Prostate gland (tissue), 2 donors: ENCODE results near the gene ZNF836. TPM values are rescaled to one million over a fixed set of nuclear protein-coding genes. Genes with fewer than 3 reads are reported as not detected.
A peak's percentile ranks its signal among the peaks of the same experiment; 100 is the strongest.

ENCODE experiments used
- DNase-seq: peaks from one replicate; pipeline ENCODE4 v3.0.0-alpha.2; 2019; ENCODE audit warnings: low spot score
- H3K27ac ChIP-seq, 2 donors: fragments of 200-600 bp; sonication (generic); 2 replicates each; pipeline ENCODE4 v1.5.1; 2017 to 2019
- H3K27me3 ChIP-seq: fragments of 200-600 bp; sonication (generic); replicated peaks from 2 replicates; pipeline ENCODE4 v1.5.1; 2019; ENCODE audit not compliant: insufficient read depth
- H3K36me3 ChIP-seq, 2 donors: fragments of 200-600 bp; sonication (generic); 1 replicate in 1 of 2; 2 replicates in 1 of 2; pipeline versions ENCODE4 v1.5.1 to v1.8.1; 2017 to 2019
- H3K4me1 ChIP-seq: fragments of 200-600 bp; sonication (generic); replicated peaks from 2 replicates; pipeline ENCODE4 v1.5.1; 2019
- H3K4me3 ChIP-seq, 2 donors: fragments of 200-600 bp; sonication (generic); 2 replicates each; pipeline ENCODE4 v1.5.1; 2017 to 2019
- H3K9me3 ChIP-seq: fragments of 200-600 bp; sonication (generic); 2 replicates; pipeline ENCODE4 v1.5.1; 2017
- CTCF ChIP-seq, 4 experiments: fragments of 200-600 bp in 2 of 4; fragments of 450-650 bp in 2 of 4; sonication (generic) in 2 of 4; IDR thresholded peaks; 1 replicate in 3 of 4; 2 replicates in 1 of 4; pipeline ENCODE4 v1.5.1; 2016 to 2019; ENCODE audit warnings: antibody characterized with exemption in 4 of 4, mild to moderate bottlenecking in 2 of 4, moderate library complexity in 2 of 4
- POLR2A ChIP-seq: fragments of 450-650 bp; IDR thresholded peaks from one replicate; pipeline ENCODE4 v1.6.1; 2016; ENCODE audit warnings: antibody characterized with exemption, mild to moderate bottlenecking
- POLR2AphosphoS5 ChIP-seq: sonication (generic); formaldehyde crosslinking; IDR thresholded peaks from one replicate; pipeline ENCODE4 v1.6.1; 2017; ENCODE audit warnings: antibody characterized with exemption
- WGBS: methylation state at CpG from one replicate; pipeline ENCODE4 v1.1.5; 2018; 5-methylcytosine and 5-hydroxymethylcytosine counted together
- intact Hi-C: fragments of 100-400 bp; cut with DNase I; formaldehyde crosslinking; loops from one replicate; pipeline ENCODE4 v1.14.2; 2022
- total RNA-seq, 2 donors: library from RNA; depleted of rRNA; stranded (reverse); fragments of >200 nt; gene quantifications; one replicate each; pipeline ENCODE4 v1.1.0, GENCODE V29; 2016

The ZNF836 gene
- total RNA-seq, 2 donors from 2014 or later: 14.1 to 19.9 TPM

GRCh38 chr19:52187407-52187806, 16.0 kb upstream of the ZNF836 start:
- H3K27ac ChIP-seq: no peak overlapping the region
- H3K36me3 ChIP-seq: no peaks in the 10 kb centered on the region
- peaks cover 3% of the 10 kb centered on the region for H3K4me1 ChIP-seq
- H3K4me3 ChIP-seq: no peak overlapping the region
- WGBS: 96% methylated on average over 1 of the region's 1 CpG
- TF ChIP-seq CTCF (IDR thresholded peaks at IDR 0.05) (no peak), POLR2A (no peak), POLR2AphosphoS5 (no peak)
- H3K9me3 ChIP-seq: no peaks in the 10 kb centered on the region
- intact Hi-C loops: no loop called here
- H3K27me3 ChIP-seq: no peaks in the 10 kb centered on the region
- DNase-seq: no peak

GRCh38 chr19:52176574-52176973, 5.2 kb upstream of the ZNF836 start:
- WGBS: 64% methylated on average over 10 of the region's 10 CpGs
- DNase-seq: no peak
- no peak overlapping the region for H3K4me3 ChIP-seq
- no peaks in the 10 kb centered on the region for H3K9me3 ChIP-seq
- no peaks in the 10 kb centered on the region for H3K27me3 ChIP-seq
- intact Hi-C loops: no loop called here
- H3K36me3 ChIP-seq: no peaks in the 10 kb centered on the region
- H3K4me1 ChIP-seq: no peaks in the 10 kb centered on the region
- H3K27ac ChIP-seq: no peak overlapping the region
- TF ChIP-seq POLR2AphosphoS5 (no peak), CTCF (IDR thresholded peaks at IDR 0.05) (no peak), POLR2A (no peak)

GRCh38 chr19:52172347-52172746, 926 bp upstream of the ZNF836 start:
- no peak for DNase-seq
- H3K27me3 ChIP-seq: no peaks in the 10 kb centered on the region
- WGBS: 100% methylated on average over 1 of the region's 1 CpG
- H3K27ac ChIP-seq: peak overlapping the region in 1 of 2 donors; percentile 86
- no peaks in the 10 kb centered on the region for H3K36me3 ChIP-seq
- intact Hi-C loops: no loop called here
- H3K4me1 ChIP-seq: no peaks in the 10 kb centered on the region
- no peak for TF ChIP-seq POLR2A
- no peak for TF ChIP-seq CTCF (IDR thresholded peaks at IDR 0.05)
- TF ChIP-seq POLR2AphosphoS5: no peak
- no peak overlapping the region for H3K4me3 ChIP-seq
- no peaks in the 10 kb centered on the region for H3K9me3 ChIP-seq

- H3K27ac ChIP-seq: peak overlapping the region; percentile 86 to 90
- intact Hi-C loops: loop anchor here (2.0 kb wide), 1 partner anchor 30 kb away; no protein-coding TSS in a partner anchor
- peak overlapping the region; percentile 73 to 77 for H3K4me3 ChIP-seq
- no peaks in the 10 kb centered on the region for H3K9me3 ChIP-seq
- under 1% methylated on average over 22 of the region's 22 CpGs for WGBS
- DNase-seq: no peak
- TF ChIP-seq POLR2AphosphoS5 (no peak), CTCF (IDR thresholded peaks at IDR 0.05) (no peak), POLR2A (no peak)
- no peaks in the 10 kb centered on the region for H3K36me3 ChIP-seq
- no peaks in the 10 kb centered on the region for H3K4me1 ChIP-seq
- H3K27me3 ChIP-seq: no peaks in the 10 kb centered on the region
Measured at GRCh38 chr19:52170863-52171320, 529 bp downstream of the ZNF836 start.

GRCh38 chr19:52170304-52170703, 1.1 kb downstream of the ZNF836 start:
- Histone ChIP-seq H3K36me3 (no peaks in the 10 kb centered on the region), H3K9me3 (no peaks in the 10 kb centered on the region), H3K27ac (peak overlapping the region; percentile 86 to 90), H3K27me3 (no peaks in the 10 kb centered on the region), H3K4me3 (peak overlapping the region; percentile 73 to 77), H3K4me1 (no peaks in the 10 kb centered on the region)
- WGBS: 7% methylated on average over 5 of the region's 5 CpGs
- TF ChIP-seq CTCF (IDR thresholded peaks at IDR 0.05): no peak
- no peak for TF ChIP-seq POLR2AphosphoS5
- no peak for TF ChIP-seq POLR2A
- intact Hi-C loops: loop anchor here (2.0 kb wide), 1 partner anchor 30 kb away; no protein-coding TSS in a partner anchor
- no peak for DNase-seq
